Endothelial cell of umbilical vein (primary cell): ENCODE results near the gene SLC11A1. TPM values are rescaled to one million over a fixed set of nuclear protein-coding genes. Genes with fewer than 3 reads are reported as not detected.

ENCODE experiments used
- BruUV-seq: library from RNA; stranded (reverse); fragments of 400-500 nt; replicated peaks from 2 replicates; lab custom pipeline; 2021; lab: Mats Ljungman, UMichigan
- CTCF ChIA-PET: fragments of 300-600, 350-600 bp; sonication (Branson Sonifier 250); formaldehyde crosslinking; loops from one replicate; lab custom pipeline; 2021; ENCODE audit warnings: antibody characterized with exemption, inconsistent platforms; lab: Charles Lee
- POLR2A ChIA-PET: fragments of 300-600, 350-600 bp; sonication (Branson Sonifier 250); formaldehyde crosslinking; loops from one replicate; lab custom pipeline; 2021; ENCODE audit warnings: antibody characterized with exemption, inconsistent platforms; lab: Charles Lee
- DNase-seq: peaks from one replicate; pipeline ENCODE4 v3.0.0-alpha.2; 2011; ENCODE audit warnings: low read depth, low spot score
- FAIRE-seq: peaks from 2 replicates; lab custom pipeline; 2011; peaks lifted over from hg19 to GRCh38; lab: Jason Lieb, UNC
- H2AFZ ChIP-seq: 2 replicates; pipeline ENCODE4 v1.6.0; 2012; ENCODE audit warnings: low read depth, low read length, control low read depth, inconsistent platforms
- H3K27ac ChIP-seq: 2 replicates; pipeline ENCODE4 v1.5.1; 2011; ENCODE audit warnings: low read depth, mild to moderate bottlenecking, control low read depth, low read length, moderate library complexity; ENCODE audit not compliant: insufficient read depth
- H3K27me3 ChIP-seq, 2 experiments: 2 replicates each; pipeline versions ENCODE4 v1.6.0 to v1.6.1; 2011; ENCODE audit warnings: low read length in 2 of 2, mixed read lengths in 1 of 2; ENCODE audit not compliant: control insufficient read depth in 2 of 2, insufficient read depth in 2 of 2
- H3K36me3 ChIP-seq, 2 experiments: 2 replicates in 1 of 2; 3 replicates in 1 of 2; pipeline ENCODE4 v1.5.1; 2011; ENCODE audit warnings: low read length in 2 of 2, mild to moderate bottlenecking in 1 of 2, moderate library complexity in 1 of 2; ENCODE audit not compliant: control insufficient read depth in 2 of 2, insufficient read depth in 2 of 2; ENCODE audit errors: extremely low read depth in 1 of 2
- H3K4me1 ChIP-seq: 3 replicates; pipeline ENCODE4 v1.5.1; 2011; ENCODE audit warnings: mild to moderate bottlenecking, low read length; ENCODE audit not compliant: control insufficient read depth, insufficient read depth; ENCODE audit errors: extremely low read depth
- H3K4me2 ChIP-seq: 2 replicates; pipeline ENCODE4 v1.6.1; 2011; ENCODE audit warnings: low read length, control low read depth, mixed read lengths; ENCODE audit not compliant: insufficient read depth
- H3K4me3 ChIP-seq, 3 experiments: fragments of 200-600 bp in 1 of 3; sonication (generic), shearing (Covaris generic) in 1 of 3; replicated peaks in 1 of 3; 2 replicates each; pipeline ENCODE4 v1.5.1; 2011 to 2016; ENCODE audit warnings: control low read depth in 3 of 3, low read length in 3 of 3, mild to moderate bottlenecking in 2 of 3, inconsistent platforms in 1 of 3, low read depth in 1 of 3, moderate library complexity in 1 of 3; ENCODE audit not compliant: insufficient read depth in 1 of 3
- H3K79me2 ChIP-seq: 2 replicates; pipeline ENCODE4 v1.6.0; 2012; ENCODE audit warnings: low read length, inconsistent platforms; ENCODE audit not compliant: control insufficient read depth, insufficient read depth
- H3K9ac ChIP-seq: replicated peaks from 2 replicates; pipeline ENCODE3; 2011; ENCODE audit warnings: low read length, control low read depth; ENCODE audit not compliant: insufficient read depth; ENCODE audit errors: extremely low read depth
- H3K9me1 ChIP-seq: replicated peaks from 3 replicates; pipeline ENCODE4 v1.6.0; 2011; ENCODE audit warnings: mild to moderate bottlenecking, low read length; ENCODE audit not compliant: control insufficient read depth, insufficient read depth; ENCODE audit errors: extremely low read depth
- H3K9me3 ChIP-seq: replicated peaks from 2 replicates; pipeline ENCODE4 v1.5.1; 2012; ENCODE audit warnings: low read length, inconsistent platforms; ENCODE audit not compliant: control insufficient read depth, insufficient read depth
- H4K20me1 ChIP-seq: replicated peaks from 2 replicates; pipeline ENCODE3; 2011; ENCODE audit warnings: mild to moderate bottlenecking, low read length; ENCODE audit not compliant: control insufficient read depth, insufficient read depth; ENCODE audit errors: extremely low read depth
- CTCF ChIP-seq, 2 donors: IDR thresholded peaks; 1 replicate in 1 of 2; 2 replicates in 1 of 2; pipeline ENCODE4 v1.5.1; 2011; ENCODE audit warnings: low read length in 2 of 2, mild to moderate bottlenecking in 2 of 2, moderate library complexity in 2 of 2, control low read depth in 1 of 2, inconsistent platforms in 1 of 2, low read depth in 1 of 2; ENCODE audit not compliant: insufficient read depth in 1 of 2; ENCODE audit errors: extremely low read depth in 1 of 2
- EZH2 ChIP-seq: IDR thresholded peaks from 2 replicates; pipeline ENCODE4 v1.6.1; 2012; ENCODE audit warnings: borderline replicate concordance, low read depth, mild to moderate bottlenecking, moderate library complexity, low read length, inconsistent platforms; ENCODE audit not compliant: severe bottlenecking
- FOS ChIP-seq: IDR thresholded peaks from 2 replicates; pipeline ENCODE4 v1.6.1; 2011; ENCODE audit warnings: mild to moderate bottlenecking, low read length, moderate library complexity, borderline replicate concordance; ENCODE audit not compliant: insufficient read depth
- GATA2 ChIP-seq: IDR thresholded peaks from 2 replicates; pipeline ENCODE4 v1.7.0; 2011; ENCODE audit warnings: low read depth, mild to moderate bottlenecking, moderate library complexity, mixed read lengths, low read length; ENCODE audit not compliant: insufficient read length, insufficient read depth
- JUN ChIP-seq: IDR thresholded peaks from 2 replicates; pipeline ENCODE4 v1.6.1; 2011; ENCODE audit warnings: borderline replicate concordance, low read depth; ENCODE audit not compliant: insufficient read length, insufficient read depth
- MAX ChIP-seq: IDR thresholded peaks from 2 replicates; pipeline ENCODE4 v1.6.1; 2011; ENCODE audit not compliant: insufficient read depth, insufficient read length
- MYC ChIP-seq: IDR thresholded peaks from one replicate; pipeline ENCODE4 v1.6.1; 2011; ENCODE audit warnings: mild to moderate bottlenecking, low read depth, low read length
- POLR2A ChIP-seq: IDR thresholded peaks from 2 replicates; pipeline ENCODE4 v1.6.1; 2012; ENCODE audit warnings: low read depth, mild to moderate bottlenecking, control low read depth, low read length
- POLR2AphosphoS5 ChIP-seq: IDR thresholded peaks from 2 replicates; pipeline ENCODE4 v1.6.1; 2012; ENCODE audit warnings: low read depth, mild to moderate bottlenecking, control low read depth, low read length, moderate library complexity; ENCODE audit not compliant: insufficient read depth
- dilution Hi-C: fragments of 300-500 bp; cut with MboI; formaldehyde crosslinking; loops from one replicate; pipeline ENCODE4 v1.15.0; 2019; ENCODE audit warnings: low sequenced_read_pairs; ENCODE audit not compliant: extremely low pct_ligation_motif_present
- intact Hi-C: fragments of 100-400 bp; cut with micrococcal nuclease; formaldehyde crosslinking; loops from one replicate; pipeline ENCODE4 v1.10.0; 2022
- polyA plus RNA-seq, 4 experiments: library from polyadenylated mRNA; depleted of rRNA in 3 of 4; stranded (reverse) in 3 of 4; unstranded in 1 of 4; fragments of >200 nt; gene quantifications; 2 replicates each; pipeline versions ENCODE4 v1.2.1 to v1.2.3, GENCODE V29; 2011 to 2012; ENCODE audit warnings: missing spikeins in 1 of 4
- total RNA-seq: library from RNA; stranded (reverse); gene quantifications from 2 replicates; pipeline ENCODE4 v1.2.3, GENCODE V29; 2021

SLC11A1 gene
- total and polyA plus RNA-seq, 2 donors (not counting 3 experiments of a cell fraction or from before 2014, with no cell fraction given): 0.03 TPM; not detected in 1

- no peak overlapping the region for H3K4me2 ChIP-seq
- H3K36me3 ChIP-seq: peaks cover 0 to 24% of the 10 kb centered on the region in 2 experiments
- no peak overlapping the region for H3K27ac ChIP-seq
- POLR2A ChIA-PET: no interaction called here
- DNase-seq (no peak), FAIRE-seq (no peak)
- intact Hi-C loops (loop anchor here (5.0 kb wide), 2 partner anchors 177 to 443 kb away; no protein-coding TSS in a partner anchor), dilution Hi-C loops (no loop called here)
- no peaks in the 10 kb centered on the region for H3K9me3 ChIP-seq
- H3K4me3 ChIP-seq: no peak overlapping the region
- no peaks in the 10 kb centered on the region for H4K20me1 ChIP-seq
- no peak overlapping the region for H3K9ac ChIP-seq
- peaks cover 26% of the 10 kb centered on the region for H3K4me1 ChIP-seq
- H3K79me2 ChIP-seq: peaks cover 21% of the 10 kb centered on the region
- no TSS peak for BruUV-seq
- CTCF ChIA-PET: interaction anchor here (0.9 to 3.9 kb wide), 2 partner anchors 8 to 109 kb away, joined by 3 to 14 read pairs; no protein-coding TSS in a partner anchor
- no peaks in the 10 kb centered on the region for H3K9me1 ChIP-seq
- no peak overlapping the region for H2AFZ ChIP-seq
- TF ChIP-seq GATA2 (no peak), MYC (no peak), MAX (no peak), JUN (no peak), POLR2A (no peak), POLR2AphosphoS5 (no peak), FOS (no peak), CTCF (IDR thresholded peaks at IDR 0.05; ENCODE audit: extremely low read depth in 1 of 2, insufficient read depth in 1 of 2, low read depth in 1 of 2, low read length in 2 of 2) (no peak), EZH2 (no peak)
- no peaks in the 10 kb centered on the region for H3K27me3 ChIP-seq
These were observed 22.4 kb downstream of the SLC11A1 start for GRCh38 chr2:218404351-218405085.
